A549 (cell line): ENCODE results near the gene CALN1. TPM values are rescaled to one million over a fixed set of nuclear protein-coding genes. Genes with fewer than 3 reads are reported as not detected.

Experiments
- ATAC-seq, 2 experiments: fragments of 200-7000 bp in 1 of 2; fragments of >200 bp in 1 of 2; cut with Nextera tagmentation in 1 of 2; cut with Tn5 transposase in 1 of 2; 3 replicates each; pipeline versions ENCODE4 v1.8.0 to v1.9.1; 2018 to 2020; ENCODE audit warnings: mild to moderate bottlenecking in 1 of 2, moderate library complexity in 1 of 2
- CTCF ChIA-PET: fragments of 300-600 bp; sonication (Branson Sonifier 250); formaldehyde crosslinking; extraction: SDS; loops from one replicate; lab custom pipeline; 2021; ENCODE audit warnings: antibody characterized with exemption, inconsistent platforms; lab: Yijun Ruan, JAX
- POLR2A ChIA-PET: fragments of 350-600 bp; formaldehyde crosslinking; extraction: SDS; loops from one replicate; lab custom pipeline; 2021; ENCODE audit warnings: antibody characterized with exemption, inconsistent platforms; lab: Yijun Ruan, JAX
- DNase-seq, 2 experiments: peaks; one replicate each; pipeline versions ENCODE4 v3.0.0 to v3.0.0-alpha.2; 2011 to 2016; ENCODE audit warnings: low read depth in 1 of 2, low spot score in 1 of 2
- FAIRE-seq: peaks from 2 replicates; lab custom pipeline; 2011; peaks lifted over from hg19 to GRCh38; lab: Jason Lieb, UNC
- H3K27ac ChIP-seq, 2 experiments: fragments of >200 bp; sonication (Bioruptor Twin); formaldehyde crosslinking; 3 replicates each; pipeline ENCODE4 v1.5.1; 2016 to 2017
- H3K4me1 ChIP-seq: fragments of >200 bp; sonication (Bioruptor Twin); formaldehyde crosslinking; 3 replicates; pipeline ENCODE4 v1.6.1; 2016
- H3K4me2 ChIP-seq: fragments of >200 bp; sonication (Bioruptor Twin); formaldehyde crosslinking; 3 replicates; pipeline ENCODE4 v1.6.1; 2016
- H3K4me3 ChIP-seq: fragments of >200 bp; sonication (Bioruptor Twin); formaldehyde crosslinking; 3 replicates; pipeline ENCODE4 v1.5.1; 2016
- H3K9me3 ChIP-seq: fragments of >200 bp; sonication (Bioruptor Twin); formaldehyde crosslinking; 3 replicates; pipeline ENCODE4 v1.6.1; 2016
- CEBPB ChIP-seq, 2 experiments: fragments of >200 bp in 1 of 2; sonication (Bioruptor Twin) in 1 of 2; formaldehyde crosslinking in 1 of 2; IDR thresholded peaks; 2 replicates each; pipeline ENCODE4 v1.6.1; 2012 to 2016
- CHD2 ChIP-seq: fragments of 150-350 bp; IDR thresholded peaks from 2 replicates; pipeline ENCODE4 v1.6.1; 2014; ENCODE audit warnings: low read length; ENCODE audit not compliant: partially characterized antibody
- CHD4 ChIP-seq: fragments of 200-600 bp; sonication (generic); IDR thresholded peaks from 2 replicates; pipeline ENCODE4 v1.6.1; 2016; ENCODE audit warnings: antibody characterized with exemption, mild to moderate bottlenecking, borderline replicate concordance
- EHMT2 ChIP-seq: fragments of 200-600 bp; sonication (generic); IDR thresholded peaks from 2 replicates; pipeline ENCODE4 v1.6.1; 2016; ENCODE audit warnings: antibody characterized with exemption, low read depth, mild to moderate bottlenecking, moderate library complexity
- ESRRA ChIP-seq: fragments of 150-350 bp; IDR thresholded peaks from 2 replicates; pipeline ENCODE4 v1.6.1; 2014; ENCODE audit warnings: mild to moderate bottlenecking, low read length, borderline replicate concordance
- FOXS1 ChIP-seq: fragments of 250-450 bp; sonication (Bioruptor Pico); IDR thresholded peaks from 2 replicates; pipeline ENCODE4 v1.5.0; 2020; ENCODE audit warnings: mild to moderate bottlenecking, moderate library complexity
- GATA3 ChIP-seq: IDR thresholded peaks from 2 replicates; pipeline ENCODE4 v1.6.1; 2012; ENCODE audit warnings: borderline replicate concordance
- HDAC2 ChIP-seq: fragments of 200-600 bp; sonication (generic); IDR thresholded peaks from 2 replicates; pipeline ENCODE4 v1.6.1; 2016
- HOXA7 ChIP-seq: fragments of 250-450 bp; sonication (Bioruptor Pico); IDR thresholded peaks from 2 replicates; pipeline ENCODE4 v1.5.0; 2020; ENCODE audit warnings: mild to moderate bottlenecking, moderate library complexity
- JUNB ChIP-seq: fragments of >200 bp; sonication (Bioruptor Twin); formaldehyde crosslinking; IDR thresholded peaks from 2 replicates; pipeline ENCODE4 v1.6.1; 2016
- MYC ChIP-seq: IDR thresholded peaks from 2 replicates; pipeline ENCODE4 v1.6.1; 2012; ENCODE audit warnings: mild to moderate bottlenecking, inconsistent platforms, low read length, improper control_type of control experiment, borderline replicate concordance
- PHF8 ChIP-seq: fragments of 200-600 bp; sonication (generic); IDR thresholded peaks from 2 replicates; pipeline ENCODE4 v1.6.1; 2016; ENCODE audit warnings: low read depth, mild to moderate bottlenecking, antibody characterized with exemption, moderate library complexity, borderline replicate concordance
- POLR2A ChIP-seq: IDR thresholded peaks from 2 replicates; pipeline ENCODE4 v1.6.1; 2012; ENCODE audit warnings: mild to moderate bottlenecking, low read length
- RAD21 ChIP-seq, 2 experiments: fragments of >200 bp in 1 of 2; sonication (Bioruptor Twin) in 1 of 2; formaldehyde crosslinking in 1 of 2; IDR thresholded peaks in 1 of 2; conservative IDR thresholded peaks in 1 of 2; 2 replicates in 1 of 2; 3 replicates in 1 of 2; pipeline ENCODE4 v1.6.1; 2012 to 2018; ENCODE audit warnings: inconsistent platforms in 1 of 2
- RFX5 ChIP-seq: fragments of 450-650 bp; IDR thresholded peaks from 2 replicates; pipeline ENCODE4 v1.7.1; 2014; ENCODE audit warnings: antibody characterized with exemption, mild to moderate bottlenecking, moderate library complexity
- RNF2 ChIP-seq: fragments of 200-600 bp; sonication (generic); IDR thresholded peaks from 2 replicates; pipeline ENCODE4 v1.6.1; 2016; ENCODE audit warnings: low read depth, mild to moderate bottlenecking, antibody characterized with exemption, moderate library complexity, borderline replicate concordance
- SMC3 ChIP-seq: fragments of >200 bp; sonication (Bioruptor Twin); formaldehyde crosslinking; IDR thresholded peaks from 3 replicates; pipeline ENCODE4 v1.6.1; 2018; ENCODE audit warnings: inconsistent platforms
- TFCP2L1 ChIP-seq: fragments of 250-450 bp; sonication (Bioruptor Pico); IDR thresholded peaks from 2 replicates; pipeline ENCODE4 v1.5.0; 2021; ENCODE audit warnings: mild to moderate bottlenecking
- ZC3H11A ChIP-seq: fragments of 450-650 bp; IDR thresholded peaks from 2 replicates; pipeline ENCODE4 v1.6.1; 2014; ENCODE audit warnings: antibody characterized with exemption, mild to moderate bottlenecking
- ZNF302 ChIP-seq: fragments of 250-450 bp; sonication (Bioruptor Pico); IDR thresholded peaks from 2 replicates; pipeline ENCODE4 v1.9.0; 2021; ENCODE audit warnings: inconsistent platforms, mild to moderate bottlenecking, moderate library complexity
- ZSCAN20 ChIP-seq: fragments of 250-450 bp; sonication (Bioruptor Pico); IDR thresholded peaks from 2 replicates; pipeline ENCODE4 v1.8.0; 2022; ENCODE audit warnings: mild to moderate bottlenecking, moderate library complexity
- WGBS: methylation state at CpG from one replicate; pipeline ENCODE4 v1.1.6; 2017; ENCODE audit errors: missing lambda C conversion rate; 5-methylcytosine and 5-hydroxymethylcytosine counted together
- polyA plus RNA-seq, 4 experiments: library from polyadenylated mRNA; depleted of rRNA in 3 of 4; stranded (reverse); fragments of >200 nt; fragmentation: RNase III in 1 of 4; extraction: RNeasy Plus Mini Kit Qiagen cat#74134 plus additional on column Dnase treatment in 1 of 4; gene quantifications; 2 replicates in 3 of 4; 3 replicates in 1 of 4; pipeline ENCODE4 v1.2.3, GENCODE V29; 2011 to 2017
- TF ChIP-seq, protein P1 (sequence below): fragments of >200 bp; sonication (Bioruptor Twin); formaldehyde crosslinking; IDR thresholded peaks from 3 replicates; pipeline ENCODE4 v1.6.1; 2016
- TF ChIP-seq, protein P2 (sequence below): fragments of 200-600 bp; sonication (generic); IDR thresholded peaks from 2 replicates; pipeline ENCODE4 v1.6.1; 2016; ENCODE audit warnings: antibody characterized with exemption, mild to moderate bottlenecking, moderate library complexity
- TF ChIP-seq, protein P3 (sequence below): fragments of 450-650 bp; IDR thresholded peaks from 2 replicates; pipeline ENCODE4 v1.6.1; 2014; ENCODE audit warnings: antibody characterized with exemption
- TF ChIP-seq, protein P4 (sequence below): fragments of 250-450 bp; sonication (Bioruptor Pico); IDR thresholded peaks from 2 replicates; pipeline ENCODE4 v1.5.0; 2020; ENCODE audit warnings: low read depth, mild to moderate bottlenecking, moderate library complexity
- TF ChIP-seq, protein P5 (sequence below): IDR thresholded peaks from 2 replicates; pipeline ENCODE4 v1.6.1; 2012
- TF ChIP-seq, protein P6 (sequence below): IDR thresholded peaks from 2 replicates; pipeline ENCODE4 v1.6.1; 2012

Gene CALN1
- polyA plus RNA-seq, 2 of the 4 experiments (the other 2 are of a cell fraction) = not detected

DNA sequence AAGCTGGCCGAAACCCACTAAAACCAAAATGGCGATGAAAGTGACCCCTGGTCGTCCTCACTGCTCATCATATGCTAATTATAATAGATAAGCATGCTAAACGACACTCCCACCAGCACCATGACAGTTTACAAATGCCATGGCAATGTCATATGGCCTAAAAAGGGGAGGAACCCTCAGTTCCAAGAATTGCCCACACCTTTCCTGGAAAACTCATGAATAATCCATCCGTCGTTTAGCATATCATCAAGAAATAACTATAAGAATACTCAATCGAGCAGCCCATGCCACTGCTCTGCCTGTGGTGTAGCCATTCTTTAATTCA lies 422.0 kb downstream of the CALN1 start:
- ChIA-PET POLR2A (no interaction called here), CTCF (interaction anchor here (0.8 kb wide), 1 partner anchor 22 kb away, joined by 3 read pairs; no protein-coding TSS in a partner anchor)
- H3K27ac ChIP-seq = no peak overlapping the region
- no peak overlapping the region for H3K4me2 ChIP-seq
- no peaks in the 10 kb centered on the region for H3K4me1 ChIP-seq
- FAIRE-seq (no peak), DNase-seq (no peak), ATAC-seq (no peak)
- no peak overlapping the region for H3K4me3 ChIP-seq
- no peaks in the 10 kb centered on the region for H3K9me3 ChIP-seq
- TF ChIP-seq GATA3 (no peak), JUNB (no peak), RAD21 (conservative IDR thresholded peaks at IDR 0.05 in 1 of 2, IDR thresholded peaks at IDR 0.05 in 1 of 2) (no peak), CHD2 (no peak), ZSCAN20 (CRISPR knock-in tag) (no peak), RNF2 (no peak), MYC (no peak), ZC3H11A (no peak), HDAC2 (no peak), TFCP2L1 (CRISPR knock-in tag) (no peak), HOXA7 (CRISPR knock-in tag) (no peak)
- TF ChIP-seq, protein P1, sequence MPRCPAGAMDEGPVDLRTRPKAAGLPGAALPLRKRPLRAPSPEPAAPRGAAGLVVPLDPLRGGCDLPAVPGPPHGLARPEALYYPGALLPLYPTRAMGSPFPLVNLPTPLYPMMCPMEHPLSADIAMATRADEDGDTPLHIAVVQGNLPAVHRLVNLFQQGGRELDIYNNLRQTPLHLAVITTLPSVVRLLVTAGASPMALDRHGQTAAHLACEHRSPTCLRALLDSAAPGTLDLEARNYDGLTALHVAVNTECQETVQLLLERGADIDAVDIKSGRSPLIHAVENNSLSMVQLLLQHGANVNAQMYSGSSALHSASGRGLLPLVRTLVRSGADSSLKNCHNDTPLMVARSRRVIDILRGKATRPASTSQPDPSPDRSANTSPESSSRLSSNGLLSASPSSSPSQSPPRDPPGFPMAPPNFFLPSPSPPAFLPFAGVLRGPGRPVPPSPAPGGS = no peak
- TF ChIP-seq, protein P2, sequence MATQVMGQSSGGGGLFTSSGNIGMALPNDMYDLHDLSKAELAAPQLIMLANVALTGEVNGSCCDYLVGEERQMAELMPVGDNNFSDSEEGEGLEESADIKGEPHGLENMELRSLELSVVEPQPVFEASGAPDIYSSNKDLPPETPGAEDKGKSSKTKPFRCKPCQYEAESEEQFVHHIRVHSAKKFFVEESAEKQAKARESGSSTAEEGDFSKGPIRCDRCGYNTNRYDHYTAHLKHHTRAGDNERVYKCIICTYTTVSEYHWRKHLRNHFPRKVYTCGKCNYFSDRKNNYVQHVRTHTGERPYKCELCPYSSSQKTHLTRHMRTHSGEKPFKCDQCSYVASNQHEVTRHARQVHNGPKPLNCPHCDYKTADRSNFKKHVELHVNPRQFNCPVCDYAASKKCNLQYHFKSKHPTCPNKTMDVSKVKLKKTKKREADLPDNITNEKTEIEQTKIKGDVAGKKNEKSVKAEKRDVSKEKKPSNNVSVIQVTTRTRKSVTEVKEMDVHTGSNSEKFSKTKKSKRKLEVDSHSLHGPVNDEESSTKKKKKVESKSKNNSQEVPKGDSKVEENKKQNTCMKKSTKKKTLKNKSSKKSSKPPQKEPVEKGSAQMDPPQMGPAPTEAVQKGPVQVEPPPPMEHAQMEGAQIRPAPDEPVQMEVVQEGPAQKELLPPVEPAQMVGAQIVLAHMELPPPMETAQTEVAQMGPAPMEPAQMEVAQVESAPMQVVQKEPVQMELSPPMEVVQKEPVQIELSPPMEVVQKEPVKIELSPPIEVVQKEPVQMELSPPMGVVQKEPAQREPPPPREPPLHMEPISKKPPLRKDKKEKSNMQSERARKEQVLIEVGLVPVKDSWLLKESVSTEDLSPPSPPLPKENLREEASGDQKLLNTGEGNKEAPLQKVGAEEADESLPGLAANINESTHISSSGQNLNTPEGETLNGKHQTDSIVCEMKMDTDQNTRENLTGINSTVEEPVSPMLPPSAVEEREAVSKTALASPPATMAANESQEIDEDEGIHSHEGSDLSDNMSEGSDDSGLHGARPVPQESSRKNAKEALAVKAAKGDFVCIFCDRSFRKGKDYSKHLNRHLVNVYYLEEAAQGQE = no peak
- TF ChIP-seq, all 56 proteins: peak for 0
- WGBS = 43% methylated on average over 7 of the region's 7 CpGs

DNA sequence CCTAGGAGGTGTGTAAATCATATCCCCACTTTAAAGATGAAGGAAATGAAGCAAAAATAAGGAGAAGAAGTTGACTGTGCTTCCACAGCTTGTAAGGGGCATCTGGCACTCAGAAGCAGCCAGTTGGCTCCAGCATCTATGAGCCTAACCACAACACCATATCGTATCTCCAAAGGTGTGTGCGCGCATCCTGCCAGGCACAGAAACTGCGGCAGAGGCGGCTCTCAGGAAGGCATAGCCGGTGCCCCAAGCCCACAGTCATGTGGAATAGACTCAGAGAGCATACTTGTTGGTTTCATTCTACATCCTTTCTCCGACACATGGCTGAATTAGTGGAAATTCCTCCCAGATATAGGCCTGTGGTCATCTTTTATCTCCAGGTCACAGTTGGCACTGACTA lies 423.9 kb downstream of the CALN1 start:
- no peak for DNase-seq
- 46% methylated on average over 7 of the region's 7 CpGs for WGBS
- H3K4me1 ChIP-seq = no peaks in the 10 kb centered on the region
- H3K4me2 ChIP-seq = no peak overlapping the region
- CTCF ChIA-PET = interaction anchor here (1.3 kb wide), 1 partner anchor 12 kb away, joined by 3 read pairs; no protein-coding TSS in a partner anchor
- H3K4me3 ChIP-seq = no peak overlapping the region
- FAIRE-seq = no peak
- no peaks in the 10 kb centered on the region for H3K9me3 ChIP-seq
- H3K27ac ChIP-seq = no peak overlapping the region
- ATAC-seq = no peak
- TF ChIP-seq, protein P3, sequence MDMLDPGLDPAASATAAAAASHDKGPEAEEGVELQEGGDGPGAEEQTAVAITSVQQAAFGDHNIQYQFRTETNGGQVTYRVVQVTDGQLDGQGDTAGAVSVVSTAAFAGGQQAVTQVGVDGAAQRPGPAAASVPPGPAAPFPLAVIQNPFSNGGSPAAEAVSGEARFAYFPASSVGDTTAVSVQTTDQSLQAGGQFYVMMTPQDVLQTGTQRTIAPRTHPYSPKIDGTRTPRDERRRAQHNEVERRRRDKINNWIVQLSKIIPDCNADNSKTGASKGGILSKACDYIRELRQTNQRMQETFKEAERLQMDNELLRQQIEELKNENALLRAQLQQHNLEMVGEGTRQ = no peak
- TF ChIP-seq ESRRA (no peak), FOXS1 (CRISPR knock-in tag) (no peak), POLR2A (no peak), SMC3 (no peak), ZNF302 (CRISPR knock-in tag) (no peak), CHD2 (no peak), CEBPB (IDR thresholded peaks at IDR 0.05) (no peak), CHD4 (no peak), PHF8 (no peak), EHMT2 (no peak), RFX5 (no peak), GATA3 (no peak), TFCP2L1 (CRISPR knock-in tag) (no peak), RNF2 (no peak), HDAC2 (no peak)
- TF ChIP-seq, protein P4, sequence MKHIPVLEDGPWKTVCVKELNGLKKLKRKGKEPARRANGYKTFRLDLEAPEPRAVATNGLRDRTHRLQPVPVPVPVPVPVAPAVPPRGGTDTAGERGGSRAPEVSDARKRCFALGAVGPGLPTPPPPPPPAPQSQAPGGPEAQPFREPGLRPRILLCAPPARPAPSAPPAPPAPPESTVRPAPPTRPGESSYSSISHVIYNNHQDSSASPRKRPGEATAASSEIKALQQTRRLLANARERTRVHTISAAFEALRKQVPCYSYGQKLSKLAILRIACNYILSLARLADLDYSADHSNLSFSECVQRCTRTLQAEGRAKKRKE (CRISPR knock-in tag) = no peak
- TF ChIP-seq, protein P5, sequence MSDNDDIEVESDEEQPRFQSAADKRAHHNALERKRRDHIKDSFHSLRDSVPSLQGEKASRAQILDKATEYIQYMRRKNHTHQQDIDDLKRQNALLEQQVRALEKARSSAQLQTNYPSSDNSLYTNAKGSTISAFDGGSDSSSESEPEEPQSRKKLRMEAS = no peak
- TF ChIP-seq, protein P2 = no peak
- TF ChIP-seq, protein P6, sequence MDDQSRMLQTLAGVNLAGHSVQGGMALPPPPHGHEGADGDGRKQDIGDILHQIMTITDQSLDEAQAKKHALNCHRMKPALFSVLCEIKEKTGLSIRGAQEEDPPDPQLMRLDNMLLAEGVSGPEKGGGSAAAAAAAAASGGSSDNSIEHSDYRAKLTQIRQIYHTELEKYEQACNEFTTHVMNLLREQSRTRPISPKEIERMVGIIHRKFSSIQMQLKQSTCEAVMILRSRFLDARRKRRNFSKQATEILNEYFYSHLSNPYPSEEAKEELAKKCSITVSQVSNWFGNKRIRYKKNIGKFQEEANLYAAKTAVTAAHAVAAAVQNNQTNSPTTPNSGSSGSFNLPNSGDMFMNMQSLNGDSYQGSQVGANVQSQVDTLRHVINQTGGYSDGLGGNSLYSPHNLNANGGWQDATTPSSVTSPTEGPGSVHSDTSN = no peak
- POLR2A ChIA-PET = no interaction called here
